Kidney (tissue), 14 donors: Measurements from ENCODE around the gene ISLR. TPM values are rescaled to one million over a fixed set of nuclear protein-coding genes. Genes with fewer than 3 reads are reported as not detected.

Experiments
- DNase-seq, 5 donors: peaks; one replicate each; pipeline ENCODE4 v3.0.0-alpha.2; 2013 to 2020
- FAIRE-seq: peaks from 2 replicates; lab custom pipeline; 2012; peaks lifted over from hg19 to GRCh38; lab: Jason Lieb, UNC
- H3K27ac ChIP-seq, 2 donors: one replicate each; pipeline ENCODE4 v1.7.0; 2013; ENCODE audit warnings: low read depth in 2 of 2, low read length in 2 of 2, inconsistent platforms in 1 of 2
- H3K27me3 ChIP-seq: one replicate; pipeline ENCODE4 v1.7.1; 2013; ENCODE audit warnings: low read length, inconsistent platforms; ENCODE audit not compliant: control insufficient read depth, insufficient read depth
- H3K36me3 ChIP-seq, 3 donors: one replicate each; pipeline versions ENCODE4 v1.7.0 to v1.7.1; 2013; ENCODE audit warnings: low read length in 3 of 3, control low read depth in 1 of 3, inconsistent platforms in 1 of 3; ENCODE audit not compliant: insufficient read depth in 3 of 3, control insufficient read depth in 2 of 3
- H3K4me1 ChIP-seq, 3 donors: one replicate each; pipeline versions ENCODE4 v1.7.0 to v1.7.1; 2013; ENCODE audit warnings: low read length in 3 of 3, inconsistent platforms in 1 of 3, low read depth in 1 of 3; ENCODE audit not compliant: control insufficient read depth in 2 of 3, insufficient read depth in 2 of 3
- H3K4me3 ChIP-seq, 3 donors: one replicate each; pipeline versions ENCODE4 v1.7.0 to v1.8.1; 2013; ENCODE audit warnings: low read length in 3 of 3, control low read depth in 1 of 3, inconsistent platforms in 1 of 3
- H3K9ac ChIP-seq, 3 donors: one replicate each; pipeline versions ENCODE4 v1.7.0 to v1.7.1; 2013; ENCODE audit warnings: low read length in 3 of 3, control low read depth in 1 of 3, inconsistent platforms in 1 of 3
- H3K9me3 ChIP-seq, 3 donors: one replicate each; pipeline versions ENCODE4 v1.7.0 to v1.7.1; 2013; ENCODE audit warnings: low read length in 3 of 3, control low read depth in 1 of 3, inconsistent platforms in 1 of 3; ENCODE audit not compliant: control insufficient read depth in 2 of 3, insufficient read depth in 1 of 3
- CTCF ChIP-seq: IDR thresholded peaks from 3 replicates; pipeline ENCODE4 v1.5.1; 2012; ENCODE audit warnings: mild to moderate bottlenecking, moderate library complexity, borderline replicate concordance; ENCODE audit not compliant: insufficient read depth; ENCODE audit errors: extremely low read depth
- intact Hi-C: fragments of 100-400 bp; cut with DNase I; formaldehyde crosslinking; loops from one replicate; pipeline ENCODE4 v1.11.1; 2022
- polyA plus RNA-seq: library from polyadenylated mRNA; stranded (reverse); fragments of 350-450 nt; fragmentation: Illumina TruSeq; extraction: RNeasy Lipid Tissue Mini Kit (QIAGEN cat#74804); gene quantifications from one replicate; pipeline ENCODE4 v1.2.3, GENCODE V29; 2014; ENCODE audit warnings: low read depth, low replicate concordance; ENCODE audit not compliant: insufficient read depth
- total RNA-seq: library from RNA; stranded (reverse); fragmentation: NEBNext Ultra II Directional; extraction: Animal tissue kit (Norgen Biotek cat#: 25700); gene quantifications from one replicate; pipeline ENCODE4 v1.2.1, GENCODE V29; 2021
- donor health status: control.
- donor health status: control.
- donor health status: control.
- donor health status: control.
- donor health status: control.
- donor health status: DM: yes; HTN: yes; CAD: no.
- donor health status: Normal renal cell carcinoma (clear cell type).

ISLR gene
- total and polyA plus RNA-seq, 2 donors from 2014 or later: 18.8 to 30.2 TPM

- no peak overlapping the region for H3K4me3 ChIP-seq
- TF ChIP-seq CTCF: no peak
- no peak overlapping the region for H3K27ac ChIP-seq
- DNase-seq (no peak), FAIRE-seq (no peak)
- no peaks in the 10 kb centered on the region for H3K9me3 ChIP-seq
- peaks cover 0 to 6% (median 0%) of the 10 kb centered on the region in 3 donors for H3K4me1 ChIP-seq
- intact Hi-C loops: no loop called here
- no peak overlapping the region for H3K9ac ChIP-seq
- H3K27me3 ChIP-seq: no peaks in the 10 kb centered on the region
- no peaks in the 10 kb centered on the region for H3K36me3 ChIP-seq
Measured at GRCh38 chr15:74217907-74218885, 44.7 kb downstream of the ISLR start.

- DNase-seq (peak in 3 of 5 donors; percentile 62 to 81 (median 69)), FAIRE-seq (no peak)
- H3K9ac ChIP-seq: no peak overlapping the region
- no peak overlapping the region for H3K27ac ChIP-seq
- H3K4me1 ChIP-seq: peaks cover 0 to 7% (median 2%) of the 10 kb centered on the region in 3 donors
- no peaks in the 10 kb centered on the region for H3K27me3 ChIP-seq
- no peak overlapping the region for H3K4me3 ChIP-seq
- TF ChIP-seq CTCF: no peak
- intact Hi-C loops: no loop called here
- no peaks in the 10 kb centered on the region for H3K36me3 ChIP-seq
- no peaks in the 10 kb centered on the region for H3K9me3 ChIP-seq
Measured at GRCh38 chr15:74220475-74221248, 47.2 kb downstream of the ISLR start.

- no peak for TF ChIP-seq CTCF
- no peaks in the 10 kb centered on the region for H3K9me3 ChIP-seq
- no peak overlapping the region for H3K9ac ChIP-seq
- FAIRE-seq (no peak), DNase-seq (peak in 1 of 5 donors; percentile 17)
- H3K4me3 ChIP-seq: no peak overlapping the region
- peaks cover 0 to 7% (median 2%) of the 10 kb centered on the region in 3 donors for H3K4me1 ChIP-seq
- no peak overlapping the region for H3K27ac ChIP-seq
- H3K27me3 ChIP-seq: no peaks in the 10 kb centered on the region
- intact Hi-C loops: no loop called here
- no peaks in the 10 kb centered on the region for H3K36me3 ChIP-seq
Measured at GRCh38 chr15:74221399-74222239, 48.1 kb downstream of the ISLR start.
